Gastroesophageal sphincter (tissue), 3 donors: Measurements from ENCODE around the gene RAPGEF1.

Experiments
- EP300 ChIP-seq: sonication (generic); formaldehyde crosslinking; IDR thresholded peaks from one replicate; pipeline ENCODE4 v1.6.1; 2017; ENCODE audit warnings: antibody characterized with exemption, mild to moderate bottlenecking
- POLR2A ChIP-seq, 2 donors: fragments of 450-650 bp; IDR thresholded peaks; one replicate each; pipeline ENCODE4 v1.6.1; 2017; ENCODE audit warnings: antibody characterized with exemption in 2 of 2, mild to moderate bottlenecking in 2 of 2, moderate library complexity in 1 of 2
- POLR2AphosphoS5 ChIP-seq: sonication (generic); formaldehyde crosslinking; IDR thresholded peaks from one replicate; pipeline ENCODE4 v1.6.1; 2017; ENCODE audit warnings: antibody characterized with exemption
- TF ChIP-seq, protein P1 (sequence below), 4 experiments: fragments of 200-600 bp in 2 of 4; fragments of 450-650 bp in 2 of 4; sonication (generic) in 1 of 4; IDR thresholded peaks; one replicate each; pipeline ENCODE4 v1.5.1; 2017 to 2019; ENCODE audit warnings: antibody characterized with exemption in 4 of 4, mild to moderate bottlenecking in 2 of 4, moderate library complexity in 2 of 4

- TF ChIP-seq, protein P1, sequence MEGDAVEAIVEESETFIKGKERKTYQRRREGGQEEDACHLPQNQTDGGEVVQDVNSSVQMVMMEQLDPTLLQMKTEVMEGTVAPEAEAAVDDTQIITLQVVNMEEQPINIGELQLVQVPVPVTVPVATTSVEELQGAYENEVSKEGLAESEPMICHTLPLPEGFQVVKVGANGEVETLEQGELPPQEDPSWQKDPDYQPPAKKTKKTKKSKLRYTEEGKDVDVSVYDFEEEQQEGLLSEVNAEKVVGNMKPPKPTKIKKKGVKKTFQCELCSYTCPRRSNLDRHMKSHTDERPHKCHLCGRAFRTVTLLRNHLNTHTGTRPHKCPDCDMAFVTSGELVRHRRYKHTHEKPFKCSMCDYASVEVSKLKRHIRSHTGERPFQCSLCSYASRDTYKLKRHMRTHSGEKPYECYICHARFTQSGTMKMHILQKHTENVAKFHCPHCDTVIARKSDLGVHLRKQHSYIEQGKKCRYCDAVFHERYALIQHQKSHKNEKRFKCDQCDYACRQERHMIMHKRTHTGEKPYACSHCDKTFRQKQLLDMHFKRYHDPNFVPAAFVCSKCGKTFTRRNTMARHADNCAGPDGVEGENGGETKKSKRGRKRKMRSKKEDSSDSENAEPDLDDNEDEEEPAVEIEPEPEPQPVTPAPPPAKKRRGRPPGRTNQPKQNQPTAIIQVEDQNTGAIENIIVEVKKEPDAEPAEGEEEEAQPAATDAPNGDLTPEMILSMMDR (IDR thresholded peaks at IDR 0.05): no peak
- TF ChIP-seq POLR2AphosphoS5: no peak
- TF ChIP-seq POLR2A (IDR thresholded peaks at IDR 0.05): no peak
- TF ChIP-seq EP300: no peak
These were observed 126.0 kb downstream of the RAPGEF1 start for GRCh38 chr9:131613921-131614320.
